Measurements from ENCODE around the gene PHLDA1. TPM values are rescaled to one million over a fixed set of nuclear protein-coding genes. Genes with fewer than 3 reads are reported as not detected.

Gene PHLDA1
- total and polyA plus RNA-seq, 2 of the 13 experiments (the other 11 are each of a cell fraction or from before 2014, with no cell fraction given) = 33.8 to 41.0 TPM

DNA sequence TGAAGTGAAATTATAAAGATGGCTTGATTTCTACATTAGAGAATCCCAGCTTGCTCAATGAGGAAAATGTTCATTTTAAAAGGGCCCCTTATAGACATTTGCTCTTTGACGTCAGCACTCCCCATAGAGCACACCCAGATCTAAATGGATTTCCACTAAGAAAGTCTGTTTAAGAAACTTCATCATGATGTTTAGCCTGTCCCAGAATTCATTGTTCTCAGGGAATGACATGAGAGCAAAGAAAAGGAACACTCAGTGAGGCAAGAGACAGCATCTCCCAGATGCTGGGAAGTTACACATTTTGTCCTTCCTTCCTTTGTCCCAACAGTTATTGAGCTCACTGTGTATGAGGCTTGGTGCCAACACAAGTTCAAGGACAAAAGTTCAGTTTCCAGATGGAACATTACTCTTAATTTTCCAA, 4.9 kb downstream of the PHLDA1 start (continued):
- TF ChIP-seq RBM22 (optimal IDR thresholded peaks at IDR 0.05; ENCODE audit: low read length) = peak; percentile 100
- TF ChIP-seq ZNF709 (CRISPR knock-in tag; IDR thresholded peaks at IDR 0.05) = no peak
- TF ChIP-seq, protein P1, sequence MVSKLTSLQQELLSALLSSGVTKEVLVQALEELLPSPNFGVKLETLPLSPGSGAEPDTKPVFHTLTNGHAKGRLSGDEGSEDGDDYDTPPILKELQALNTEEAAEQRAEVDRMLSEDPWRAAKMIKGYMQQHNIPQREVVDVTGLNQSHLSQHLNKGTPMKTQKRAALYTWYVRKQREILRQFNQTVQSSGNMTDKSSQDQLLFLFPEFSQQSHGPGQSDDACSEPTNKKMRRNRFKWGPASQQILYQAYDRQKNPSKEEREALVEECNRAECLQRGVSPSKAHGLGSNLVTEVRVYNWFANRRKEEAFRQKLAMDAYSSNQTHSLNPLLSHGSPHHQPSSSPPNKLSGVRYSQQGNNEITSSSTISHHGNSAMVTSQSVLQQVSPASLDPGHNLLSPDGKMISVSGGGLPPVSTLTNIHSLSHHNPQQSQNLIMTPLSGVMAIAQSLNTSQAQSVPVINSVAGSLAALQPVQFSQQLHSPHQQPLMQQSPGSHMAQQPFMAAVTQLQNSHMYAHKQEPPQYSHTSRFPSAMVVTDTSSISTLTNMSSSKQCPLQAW (CRISPR knock-in tag; IDR thresholded peaks at IDR 0.05) = no peak
- TF ChIP-seq PCBP2 (optimal IDR thresholded peaks at IDR 0.05; ENCODE audit: low read depth, low read length, poor library complexity, severe bottlenecking) = no peak
- peak; percentile 95 for TF ChIP-seq POLR2G (IDR thresholded peaks at IDR 0.05; ENCODE audit: low read depth, low read length)
- TF ChIP-seq, protein P2, sequence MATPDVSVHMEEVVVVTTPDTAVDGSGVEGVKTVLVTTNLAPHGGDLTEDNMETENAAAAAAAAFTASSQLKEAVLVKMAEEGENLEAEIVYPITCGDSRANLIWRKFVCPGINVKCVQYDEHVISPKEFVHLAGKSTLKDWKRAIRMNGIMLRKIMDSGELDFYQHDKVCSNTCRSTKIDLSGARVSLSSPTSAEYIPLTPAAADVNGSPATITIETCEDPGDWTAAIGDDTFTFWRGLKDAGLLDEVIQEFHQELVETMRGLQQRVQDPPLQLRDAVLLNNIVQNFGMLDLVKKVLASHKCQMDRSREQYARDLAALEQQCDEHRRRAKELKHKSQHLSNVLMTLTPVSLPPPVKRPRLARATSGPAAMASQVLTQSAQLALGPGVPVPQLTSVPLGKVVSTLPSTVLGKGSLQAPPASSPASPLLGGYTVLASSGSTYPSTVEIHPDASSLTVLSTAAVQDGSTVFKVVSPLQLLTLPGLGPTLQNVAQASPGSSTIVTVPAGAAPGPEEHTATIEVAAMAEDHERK (CRISPR knock-in tag; IDR thresholded peaks at IDR 0.05; ENCODE audit: low read depth) = no peak
- TF ChIP-seq, protein P3, sequence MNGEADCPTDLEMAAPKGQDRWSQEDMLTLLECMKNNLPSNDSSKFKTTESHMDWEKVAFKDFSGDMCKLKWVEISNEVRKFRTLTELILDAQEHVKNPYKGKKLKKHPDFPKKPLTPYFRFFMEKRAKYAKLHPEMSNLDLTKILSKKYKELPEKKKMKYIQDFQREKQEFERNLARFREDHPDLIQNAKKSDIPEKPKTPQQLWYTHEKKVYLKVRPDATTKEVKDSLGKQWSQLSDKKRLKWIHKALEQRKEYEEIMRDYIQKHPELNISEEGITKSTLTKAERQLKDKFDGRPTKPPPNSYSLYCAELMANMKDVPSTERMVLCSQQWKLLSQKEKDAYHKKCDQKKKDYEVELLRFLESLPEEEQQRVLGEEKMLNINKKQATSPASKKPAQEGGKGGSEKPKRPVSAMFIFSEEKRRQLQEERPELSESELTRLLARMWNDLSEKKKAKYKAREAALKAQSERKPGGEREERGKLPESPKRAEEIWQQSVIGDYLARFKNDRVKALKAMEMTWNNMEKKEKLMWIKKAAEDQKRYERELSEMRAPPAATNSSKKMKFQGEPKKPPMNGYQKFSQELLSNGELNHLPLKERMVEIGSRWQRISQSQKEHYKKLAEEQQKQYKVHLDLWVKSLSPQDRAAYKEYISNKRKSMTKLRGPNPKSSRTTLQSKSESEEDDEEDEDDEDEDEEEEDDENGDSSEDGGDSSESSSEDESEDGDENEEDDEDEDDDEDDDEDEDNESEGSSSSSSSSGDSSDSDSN (CRISPR knock-in tag; IDR thresholded peaks at IDR 0.05) = no peak
- TF ChIP-seq MIER2 (CRISPR knock-in tag; IDR thresholded peaks at IDR 0.05) = peak; percentile 64; the same call in 1 of the 2 replicates
- TF ChIP-seq HOXA3 (CRISPR knock-in tag; IDR thresholded peaks at IDR 0.05) = no peak
- TF ChIP-seq HNRNPK (IDR thresholded peaks at IDR 0.05; ENCODE audit: low read depth, low read length, poor library complexity, severe bottlenecking) = peak; percentile 39
- no peak for TF ChIP-seq ZNF674 (CRISPR knock-in tag; IDR thresholded peaks at IDR 0.05; ENCODE audit: low read depth)
- no peak for TF ChIP-seq ZNF317 (CRISPR knock-in tag; IDR thresholded peaks at IDR 0.05)
- peak; percentile 47 for TF ChIP-seq HNF4A (CRISPR knock-in tag; IDR thresholded peaks at IDR 0.05)
- peak; percentile 85 for TF ChIP-seq RARA (CRISPR knock-in tag; IDR thresholded peaks at IDR 0.05)
- no peak for TF ChIP-seq ZNF878 (CRISPR knock-in tag; IDR thresholded peaks at IDR 0.05)
- TF ChIP-seq MTA3 (CRISPR knock-in tag; IDR thresholded peaks at IDR 0.05) = no peak
- peak; percentile 36 for TF ChIP-seq SAP130 (CRISPR knock-in tag; IDR thresholded peaks at IDR 0.05; ENCODE audit: low read depth)
- TF ChIP-seq CEBPG (CRISPR knock-in tag; IDR thresholded peaks at IDR 0.05) = peak; percentile 55
- TF ChIP-seq EEA1 (CRISPR knock-in tag; IDR thresholded peaks at IDR 0.05; ENCODE audit: borderline replicate concordance) = no peak
- no peak for TF ChIP-seq SOX6 (IDR thresholded peaks at IDR 0.05)
- TF ChIP-seq SOX6 (CRISPR knock-in tag; IDR thresholded peaks at IDR 0.05) = peak; percentile 37; the same call in 1 of the 2 replicates
- TF ChIP-seq POLR2AphosphoS2 (IDR thresholded peaks at IDR 0.05; ENCODE audit: low read depth, low read length) = peak; percentile 84
- TF ChIP-seq SP2 (CRISPR knock-in tag; IDR thresholded peaks at IDR 0.05) = no peak
- TF ChIP-seq, protein P4, sequence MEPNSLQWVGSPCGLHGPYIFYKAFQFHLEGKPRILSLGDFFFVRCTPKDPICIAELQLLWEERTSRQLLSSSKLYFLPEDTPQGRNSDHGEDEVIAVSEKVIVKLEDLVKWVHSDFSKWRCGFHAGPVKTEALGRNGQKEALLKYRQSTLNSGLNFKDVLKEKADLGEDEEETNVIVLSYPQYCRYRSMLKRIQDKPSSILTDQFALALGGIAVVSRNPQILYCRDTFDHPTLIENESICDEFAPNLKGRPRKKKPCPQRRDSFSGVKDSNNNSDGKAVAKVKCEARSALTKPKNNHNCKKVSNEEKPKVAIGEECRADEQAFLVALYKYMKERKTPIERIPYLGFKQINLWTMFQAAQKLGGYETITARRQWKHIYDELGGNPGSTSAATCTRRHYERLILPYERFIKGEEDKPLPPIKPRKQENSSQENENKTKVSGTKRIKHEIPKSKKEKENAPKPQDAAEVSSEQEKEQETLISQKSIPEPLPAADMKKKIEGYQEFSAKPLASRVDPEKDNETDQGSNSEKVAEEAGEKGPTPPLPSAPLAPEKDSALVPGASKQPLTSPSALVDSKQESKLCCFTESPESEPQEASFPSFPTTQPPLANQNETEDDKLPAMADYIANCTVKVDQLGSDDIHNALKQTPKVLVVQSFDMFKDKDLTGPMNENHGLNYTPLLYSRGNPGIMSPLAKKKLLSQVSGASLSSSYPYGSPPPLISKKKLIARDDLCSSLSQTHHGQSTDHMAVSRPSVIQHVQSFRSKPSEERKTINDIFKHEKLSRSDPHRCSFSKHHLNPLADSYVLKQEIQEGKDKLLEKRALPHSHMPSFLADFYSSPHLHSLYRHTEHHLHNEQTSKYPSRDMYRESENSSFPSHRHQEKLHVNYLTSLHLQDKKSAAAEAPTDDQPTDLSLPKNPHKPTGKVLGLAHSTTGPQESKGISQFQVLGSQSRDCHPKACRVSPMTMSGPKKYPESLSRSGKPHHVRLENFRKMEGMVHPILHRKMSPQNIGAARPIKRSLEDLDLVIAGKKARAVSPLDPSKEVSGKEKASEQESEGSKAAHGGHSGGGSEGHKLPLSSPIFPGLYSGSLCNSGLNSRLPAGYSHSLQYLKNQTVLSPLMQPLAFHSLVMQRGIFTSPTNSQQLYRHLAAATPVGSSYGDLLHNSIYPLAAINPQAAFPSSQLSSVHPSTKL (CRISPR knock-in tag; IDR thresholded peaks at IDR 0.05) = peak; percentile 55
